Measurements from ENCODE around the gene TMTC1. TPM values are rescaled to one million over a fixed set of nuclear protein-coding genes. Genes with fewer than 3 reads are reported as not detected.

Gene TMTC1
- polyA plus RNA-seq, 1 of the 3 experiments (the other 2 are of a cell fraction), result 0.13 TPM

- no peaks in the 10 kb centered on the region for H3K9me3 ChIP-seq
- H3K4me1 ChIP-seq (ENCODE audit: control insufficient read depth in 1 of 2, insufficient read depth in 2 of 2, low read depth in 1 of 2, low read length in 1 of 2), result no peaks in the 10 kb centered on the region
- no peak overlapping the region for H3K4me2 ChIP-seq
- no peaks in the 10 kb centered on the region for H3K9me2 ChIP-seq
- H3K4me3 ChIP-seq (ENCODE audit: low read depth in 2 of 2, low read length in 1 of 2), result no peak overlapping the region
- ChIA-PET CTCF (no interaction called here), POLR2A (no interaction called here)
- no peaks in the 10 kb centered on the region for H4K20me1 ChIP-seq (ENCODE audit: insufficient read depth)
- no peaks in the 10 kb centered on the region for H3K27me3 ChIP-seq (ENCODE audit: insufficient read depth)
- no peak overlapping the region for H3K9ac ChIP-seq
- no peak for TF ChIP-seq FOXM1 (IDR thresholded peaks at IDR 0.05; ENCODE audit: low read depth)
- TF ChIP-seq EZH2phosphoT487 (IDR thresholded peaks at IDR 0.05; ENCODE audit: borderline replicate concordance, low read depth), result no peak
- no peak for TF ChIP-seq SMC3 (IDR thresholded peaks at IDR 0.05; ENCODE audit: low read depth, low read length)
- WGBS (ENCODE audit: low lambda C conversion rate), result 41% methylated on average over 3 of the region's 3 CpGs
- no peaks in the 10 kb centered on the region for H3F3A ChIP-seq (replicated peaks; ENCODE audit: insufficient read depth)
- H3K79me2 ChIP-seq (ENCODE audit: insufficient read depth), result no peaks in the 10 kb centered on the region
- no peak for DNase-seq
- H3K27ac ChIP-seq (ENCODE audit: low read depth in 2 of 2, low read length in 1 of 2), result no peak overlapping the region
- no peak overlapping the region for H2AFZ ChIP-seq (ENCODE audit: low read depth)
- H3K36me3 ChIP-seq (replicated peaks in 1 of 2; ENCODE audit: control insufficient read depth in 1 of 2, insufficient read depth in 2 of 2, low read length in 1 of 2), result no peaks in the 10 kb centered on the region
Observed at GRCh38 chr12:29771165-29771564, 12.6 kb downstream of the TMTC1 start.

- no peak overlapping the region for H3K4me2 ChIP-seq
- no peaks in the 10 kb centered on the region for H4K20me1 ChIP-seq (ENCODE audit: insufficient read depth)
- no peaks in the 10 kb centered on the region for H3K9me3 ChIP-seq
- H3F3A ChIP-seq (replicated peaks; ENCODE audit: insufficient read depth), result no peaks in the 10 kb centered on the region
- no peak for DNase-seq
- no peak overlapping the region for H3K9ac ChIP-seq
- TF ChIP-seq REST (IDR thresholded peaks at IDR 0.05; ENCODE audit: low read depth, low read length) (no peak), ZBTB33 (IDR thresholded peaks at IDR 0.05; ENCODE audit: borderline replicate concordance, low read depth) (no peak), SMC3 (IDR thresholded peaks at IDR 0.05; ENCODE audit: low read depth, low read length) (no peak)
- 69% methylated on average over 4 of the region's 4 CpGs for WGBS (ENCODE audit: low lambda C conversion rate)
- CTCF ChIA-PET, result interaction anchor here (0.8 kb wide), 1 partner anchor 120 kb away, joined by 3 read pairs; no protein-coding TSS in a partner anchor
- H3K9me2 ChIP-seq, result no peaks in the 10 kb centered on the region
- H3K27me3 ChIP-seq (ENCODE audit: insufficient read depth), result no peaks in the 10 kb centered on the region
- H3K4me1 ChIP-seq (ENCODE audit: control insufficient read depth in 1 of 2, insufficient read depth in 2 of 2, low read depth in 1 of 2, low read length in 1 of 2), result no peaks in the 10 kb centered on the region
- H2AFZ ChIP-seq (ENCODE audit: low read depth), result no peak overlapping the region
- POLR2A ChIA-PET, result no interaction called here
- no peaks in the 10 kb centered on the region for H3K36me3 ChIP-seq (replicated peaks in 1 of 2; ENCODE audit: control insufficient read depth in 1 of 2, insufficient read depth in 2 of 2, low read length in 1 of 2)
- no peak overlapping the region for H3K27ac ChIP-seq (ENCODE audit: low read depth in 2 of 2, low read length in 1 of 2)
- H3K4me3 ChIP-seq (ENCODE audit: low read depth in 2 of 2, low read length in 1 of 2), result no peak overlapping the region
- no peaks in the 10 kb centered on the region for H3K79me2 ChIP-seq (ENCODE audit: insufficient read depth)
Observed at GRCh38 chr12:29769162-29769858, 14.4 kb downstream of the TMTC1 start.
